Naive thymus-derived CD4-positive, alpha-beta T cell (primary cell): Measurements from ENCODE around the gene FGG. TPM values are rescaled to one million over a fixed set of nuclear protein-coding genes. Genes with fewer than 3 reads are reported as not detected.
A peak's percentile ranks its signal among the peaks of the same experiment; 100 is the strongest.

Source experiments
- ATAC-seq: fragments of 150-1000 bp; cut with Tn5 transposase; 2 replicates; pipeline ENCODE4 v1.10.0; 2021; ENCODE audit warnings: mild to moderate bottlenecking, moderate library complexity
- CTCF ChIA-PET: fragments of 350-600 bp; sonication (Branson Sonifier 250); formaldehyde crosslinking; loops from one replicate; lab custom pipeline; 2021; ENCODE audit warnings: antibody characterized with exemption; lab: Charles Lee
- POLR2A ChIA-PET: fragments of 350-600 bp; sonication (Branson Sonifier 250); formaldehyde crosslinking; loops from one replicate; lab custom pipeline; 2021; ENCODE audit warnings: antibody characterized with exemption, inconsistent platforms; lab: Charles Lee
- DNase-seq, 9 donors: peaks; one replicate each; pipeline versions ENCODE4 v3.0.0 to v3.0.0-alpha.2; 2020 to 2022; ENCODE audit warnings: mixed read lengths in 1 of 9
- H3K27ac ChIP-seq: one replicate; pipeline ENCODE4 v1.7.0; 2013; ENCODE audit warnings: mild to moderate bottlenecking, low read depth, low read length, moderate library complexity
- H3K27me3 ChIP-seq, 2 donors: one replicate each; pipeline ENCODE4 v1.7.0; 2013; ENCODE audit warnings: low read length in 2 of 2, mild to moderate bottlenecking in 2 of 2, moderate library complexity in 2 of 2; ENCODE audit not compliant: control insufficient read depth in 2 of 2, insufficient read depth in 2 of 2
- H3K36me3 ChIP-seq, 3 experiments: 1 replicate in 2 of 3; 2 replicates in 1 of 3; pipeline ENCODE4 v1.7.0; 2013; ENCODE audit warnings: low read length in 3 of 3, mild to moderate bottlenecking in 3 of 3, moderate library complexity in 1 of 3; ENCODE audit not compliant: insufficient read depth in 3 of 3, control insufficient read depth in 2 of 3
- H3K4me1 ChIP-seq, 2 donors: one replicate each; pipeline ENCODE4 v1.7.0; 2013; ENCODE audit warnings: low read length in 2 of 2, mild to moderate bottlenecking in 2 of 2, moderate library complexity in 1 of 2; ENCODE audit not compliant: control insufficient read depth in 2 of 2, insufficient read depth in 2 of 2
- H3K4me3 ChIP-seq: 2 replicates; pipeline ENCODE4 v1.7.0; 2013; ENCODE audit warnings: mild to moderate bottlenecking, low read length
- H3K9me3 ChIP-seq, 3 experiments: 1 replicate in 2 of 3; 2 replicates in 1 of 3; pipeline ENCODE4 v1.7.0; 2013; ENCODE audit warnings: low read length in 3 of 3; ENCODE audit not compliant: control insufficient read depth in 2 of 3
- H3K27ac Mint-ChIP-seq, 9 donors: one replicate each; pipeline ENCODE4 v1.8.0; 2020 to 2022; ENCODE audit warnings: mixed read lengths in 9 of 9, mild to moderate bottlenecking in 8 of 9, moderate library complexity in 5 of 9, inconsistent platforms in 2 of 9
- H3K27me3 Mint-ChIP-seq, 5 donors: one replicate each; pipeline ENCODE4 v1.8.0; 2021 to 2022; ENCODE audit warnings: mixed read lengths in 5 of 5, mild to moderate bottlenecking in 1 of 5
- H3K36me3 Mint-ChIP-seq, 5 donors: one replicate each; pipeline ENCODE4 v1.8.0; 2020 to 2022; ENCODE audit warnings: mixed read lengths in 5 of 5, mild to moderate bottlenecking in 3 of 5, inconsistent platforms in 1 of 5
- H3K4me1 Mint-ChIP-seq, 7 donors: one replicate each; pipeline ENCODE4 v1.8.0; 2020 to 2022; ENCODE audit warnings: mixed read lengths in 7 of 7, mild to moderate bottlenecking in 3 of 7, inconsistent platforms in 1 of 7
- H3K4me3 Mint-ChIP-seq, 10 donors: one replicate each; pipeline ENCODE4 v1.8.0; 2020 to 2022; ENCODE audit warnings: mild to moderate bottlenecking in 10 of 10, mixed read lengths in 10 of 10, moderate library complexity in 6 of 10, inconsistent platforms in 2 of 10
- H3K9me3 Mint-ChIP-seq, 11 donors: one replicate each; pipeline ENCODE4 v1.8.0; 2020 to 2022; ENCODE audit warnings: mixed read lengths in 11 of 11, mild to moderate bottlenecking in 4 of 11, inconsistent platforms in 1 of 11, moderate library complexity in 1 of 11
- intact Hi-C, 2 donors: fragments of 100-400 bp; cut with micrococcal nuclease; formaldehyde crosslinking; loops; one replicate each; pipeline ENCODE4 v1.15.1; 2023
- polyA plus RNA-seq, 2 donors: library from polyadenylated mRNA; unstranded; fragments of 300-500 nt; fragmentation: Illumina TruSeq; gene quantifications; one replicate each; pipeline ENCODE4 v1.2.3, GENCODE V29; 2021
- total RNA-seq, 6 experiments: library from RNA in 5 of 6; stranded (reverse) in 5 of 6; gene quantifications; 1 replicate in 5 of 6; 2 replicates in 1 of 6; pipeline ENCODE4 v1.2.3 and lab custom pipeline; 2021 to 2026

The FGG gene
- total and polyA plus RNA-seq, 7 experiments from 2014 or later, result not detected

DNA sequence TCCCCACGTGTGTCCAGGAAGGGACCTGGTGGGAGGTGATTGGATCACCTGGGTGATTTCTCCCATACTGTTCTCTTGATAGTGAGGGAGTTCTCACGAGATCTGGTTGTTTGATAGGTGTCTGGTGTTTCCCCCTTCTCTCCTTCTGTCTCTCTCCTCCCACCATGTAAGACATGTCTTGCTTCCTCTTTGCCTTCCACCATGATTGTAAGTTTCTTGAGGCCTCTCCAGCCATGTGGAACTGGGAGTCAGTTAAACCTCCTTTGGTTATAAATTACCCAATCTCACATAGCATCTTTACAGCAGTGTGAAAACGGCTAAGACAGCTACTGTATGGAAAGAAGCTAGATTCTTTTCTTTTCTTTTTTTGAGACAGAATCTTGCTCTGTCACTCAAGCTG lies 21.6 kb upstream of the FGG start:
- ATAC-seq, result no peak
- ChIA-PET POLR2A (no interaction called here), CTCF (interaction anchor here (1.7 kb wide), 1 partner anchor 8 kb away, joined by 3 read pairs; no protein-coding TSS in a partner anchor)
- H3K36me3 ChIP-seq, result no peaks in the 10 kb centered on the region
- H3K4me1 ChIP-seq, result no peaks in the 10 kb centered on the region
- Mint-ChIP-seq H3K27ac (no peak overlapping the region), H3K4me3 (no peak overlapping the region), H3K9me3 (peaks cover 0 to 4% (median 0%) of the 10 kb centered on the region in 11 donors), H3K27me3 (peaks cover 21 to 36% (median 31%) of the 10 kb centered on the region in 5 donors), H3K36me3 (peaks cover 0 to 3% (median 0%) of the 10 kb centered on the region in 5 donors), H3K4me1 (no peaks in the 10 kb centered on the region)
- H3K4me3 ChIP-seq, result no peak overlapping the region
- H3K27me3 ChIP-seq, result peaks cover 0 to 8% of the 10 kb centered on the region in 2 donors
- H3K9me3 ChIP-seq, result no peaks in the 10 kb centered on the region
- DNase-seq, result no peak
- intact Hi-C loops, result loop anchor here in 1 of 2 donors (10.0 kb wide), 1 partner anchor 141 kb away; no protein-coding TSS in a partner anchor
- H3K27ac ChIP-seq, result no peak overlapping the region

DNA sequence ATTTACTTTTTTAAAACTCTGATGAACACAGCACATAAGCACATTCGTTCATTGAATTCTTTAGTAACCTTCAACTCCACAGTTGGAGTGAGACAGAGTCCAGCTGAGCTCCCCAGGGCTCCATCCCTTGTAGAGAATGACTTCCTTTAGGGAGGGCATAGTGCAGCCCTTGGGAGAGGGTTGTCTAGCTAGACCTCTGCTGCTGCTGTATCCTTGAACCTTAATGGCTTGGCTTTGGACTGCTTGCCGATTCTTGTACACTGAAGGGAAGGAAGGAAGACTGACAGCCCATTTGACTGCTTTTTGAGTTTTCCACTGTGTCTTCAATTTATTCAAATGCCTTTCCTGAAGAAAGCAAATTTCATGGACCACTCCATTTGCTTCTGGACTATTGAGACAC lies 19.4 kb upstream of the FGG start:
- CTCF ChIA-PET, result no interaction called here
- Histone ChIP-seq H3K9me3 (no peaks in the 10 kb centered on the region), H3K27me3 (peaks cover 0 to 13% of the 10 kb centered on the region in 2 donors), H3K36me3 (no peaks in the 10 kb centered on the region), H3K4me1 (no peaks in the 10 kb centered on the region), H3K4me3 (no peak overlapping the region), H3K27ac (no peak overlapping the region)
- DNase-seq (no peak), ATAC-seq (no peak)
- Mint-ChIP-seq H3K36me3 (peaks cover 0 to 3% (median 0%) of the 10 kb centered on the region in 5 donors), H3K27me3 (peaks cover 12 to 27% (median 18%) of the 10 kb centered on the region in 5 donors), H3K9me3 (peaks cover 0 to 4% (median 0%) of the 10 kb centered on the region in 11 donors), H3K4me1 (no peaks in the 10 kb centered on the region), H3K27ac (no peak overlapping the region), H3K4me3 (no peak overlapping the region)
- POLR2A ChIA-PET, result no interaction called here
- intact Hi-C loops, result loop anchor here in 1 of 2 donors (10.0 kb wide), 1 partner anchor 143 kb away; no protein-coding TSS in a partner anchor

DNA sequence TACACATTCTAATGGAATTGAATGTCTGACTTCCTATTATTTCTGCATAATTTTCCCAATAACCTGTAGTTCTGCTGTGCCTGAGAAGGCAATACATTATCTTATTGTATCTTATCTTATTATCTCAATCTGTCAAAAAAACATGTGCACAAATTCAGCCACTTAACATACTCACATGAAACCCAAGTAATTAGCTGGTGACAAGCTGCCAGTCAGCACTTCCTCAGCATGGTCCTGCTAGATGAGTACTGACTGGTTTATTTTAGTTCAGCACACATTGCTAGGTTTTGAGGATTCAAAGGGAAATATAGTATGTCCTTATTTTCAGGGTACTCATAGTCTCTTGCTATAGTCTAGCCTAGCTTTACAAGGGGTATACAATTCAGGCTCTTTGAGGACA lies 17.9 kb upstream of the FGG start:
- H3K27me3 ChIP-seq, result peaks cover 0 to 13% of the 10 kb centered on the region in 2 donors
- no peak overlapping the region for H3K4me3 ChIP-seq
- peaks cover 18 to 30% (median 27%) of the 10 kb centered on the region in 5 donors for H3K27me3 Mint-ChIP-seq
- no peak for ATAC-seq
- ChIA-PET POLR2A (no interaction called here), CTCF (no interaction called here)
- no peak overlapping the region for H3K4me3 Mint-ChIP-seq
- H3K36me3 ChIP-seq, result no peaks in the 10 kb centered on the region
- DNase-seq, result no peak
- peaks cover 0 to 1% (median 0%) of the 10 kb centered on the region in 11 donors for H3K9me3 Mint-ChIP-seq
- intact Hi-C loops, result loop anchor here in 1 of 2 donors (10.0 kb wide), 1 partner anchor 144 kb away; no protein-coding TSS in a partner anchor
- no peak overlapping the region for H3K27ac Mint-ChIP-seq
- H3K36me3 Mint-ChIP-seq, result no peaks in the 10 kb centered on the region
- H3K9me3 ChIP-seq, result no peaks in the 10 kb centered on the region
- no peaks in the 10 kb centered on the region for H3K4me1 ChIP-seq
- no peak overlapping the region for H3K27ac ChIP-seq
- peaks cover 0 to 6% (median 5%) of the 10 kb centered on the region in 7 donors for H3K4me1 Mint-ChIP-seq

DNA sequence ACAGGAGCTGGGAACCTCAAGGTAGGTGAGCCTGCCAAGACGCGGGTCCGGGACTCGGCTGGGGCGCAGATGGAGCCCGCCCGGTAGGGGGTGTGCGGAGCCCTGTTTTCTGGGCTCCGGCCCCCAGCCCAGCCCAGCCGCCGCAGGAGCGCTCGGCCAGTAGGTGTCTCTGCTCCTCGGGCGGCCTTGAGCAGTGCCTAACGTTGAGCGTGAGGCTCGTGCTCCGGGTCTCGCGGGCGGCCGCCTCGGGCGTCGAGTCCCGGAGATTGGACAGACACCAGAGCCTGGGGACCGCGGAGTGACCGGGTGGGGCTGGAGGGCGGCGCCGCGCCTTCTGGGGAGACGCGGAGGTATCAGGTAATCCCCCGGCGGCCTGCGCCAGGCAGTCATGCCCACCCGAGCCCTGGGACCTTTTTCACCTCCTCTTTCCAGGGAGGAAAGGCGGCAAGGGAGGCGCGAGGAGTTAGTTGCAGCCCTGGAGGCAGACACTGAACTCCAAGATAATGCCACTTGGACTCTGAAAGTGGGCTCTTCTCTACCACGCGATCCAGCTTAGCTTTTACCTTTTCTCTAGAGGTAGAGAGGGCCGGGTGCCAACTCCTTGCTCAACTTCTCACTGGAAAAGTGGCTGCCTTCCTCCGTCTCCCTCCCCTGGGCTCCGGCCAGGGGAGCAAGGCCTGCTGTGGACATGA lies 14.5 kb upstream of the FGG start:
- intact Hi-C loops, result loop anchor here in 1 of 2 donors (1.0 to 2.0 kb wide), 2 partner anchors 9 to 750 kb away; partner anchors contain the start of gene MAP9
- no peak overlapping the region for H3K27ac Mint-ChIP-seq
- H3K4me1 Mint-ChIP-seq, result peaks cover 0 to 6% (median 5%) of the 10 kb centered on the region in 7 donors

DNA sequence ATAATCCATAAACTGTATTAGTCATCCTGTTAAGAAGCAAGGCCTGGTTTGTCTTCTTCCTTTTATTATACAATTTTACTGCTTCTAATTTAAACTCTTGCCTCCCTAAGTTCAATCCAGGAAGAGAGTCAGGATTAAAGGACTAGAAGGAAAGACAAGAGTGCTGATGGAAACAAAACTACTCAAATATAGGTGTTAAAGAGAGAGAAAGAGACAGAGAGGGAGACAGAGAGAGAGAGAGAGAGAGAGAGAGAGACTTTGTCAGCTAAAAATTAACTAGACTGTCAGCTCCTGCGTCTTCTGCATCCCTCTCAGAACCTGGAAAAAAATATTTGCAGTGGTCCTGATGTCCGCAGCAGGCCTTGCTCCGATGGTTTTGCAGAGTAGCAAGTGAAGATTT lies 13.5 kb upstream of the FGG start:
- H3K4me3 Mint-ChIP-seq, result peak overlapping the region in 8 of 10 donors; percentile 27 to 71 (median 57)
- H3K9me3 ChIP-seq, result no peaks in the 10 kb centered on the region
- POLR2A ChIA-PET, result no interaction called here
- peaks cover 0 to 7% (median 5%) of the 10 kb centered on the region in 7 donors for H3K4me1 Mint-ChIP-seq
- no peaks in the 10 kb centered on the region for H3K36me3 Mint-ChIP-seq
- no peak overlapping the region for H3K27ac ChIP-seq
- intact Hi-C loops, result loop anchor here in 1 of 2 donors (1.0 to 2.0 kb wide), 2 partner anchors 8 to 751 kb away; partner anchors contain the start of gene MAP9
- H3K27ac Mint-ChIP-seq, result no peak overlapping the region
- DNase-seq, result no peak
- CTCF ChIA-PET, result interaction anchor here (0.8 to 1.2 kb wide), 2 partner anchors 9 to 73 kb away, joined by 3 to 5 read pairs; no protein-coding TSS in a partner anchor
- ATAC-seq, result no peak
- H3K4me1 ChIP-seq, result no peaks in the 10 kb centered on the region
- H3K27me3 Mint-ChIP-seq, result peaks cover 9 to 27% (median 11%) of the 10 kb centered on the region in 5 donors
- H3K36me3 ChIP-seq, result no peaks in the 10 kb centered on the region
- no peak overlapping the region for H3K4me3 ChIP-seq
- H3K9me3 Mint-ChIP-seq, result no peaks in the 10 kb centered on the region
- H3K27me3 ChIP-seq, result peaks cover 0 to 4% of the 10 kb centered on the region in 2 donors

More for the DNA sequence above, 14.5 kb upstream of the FGG start:
- H3K27ac ChIP-seq, result no peak overlapping the region
- Mint-ChIP-seq H3K4me3 (peak overlapping the region in 4 of 10 donors; percentile 41 to 58 (median 50)), H3K9me3 (no peaks in the 10 kb centered on the region), H3K36me3 (no peaks in the 10 kb centered on the region), H3K27me3 (peaks cover 11 to 28% (median 14%) of the 10 kb centered on the region in 5 donors)
- ChIA-PET CTCF (no interaction called here), POLR2A (no interaction called here)
- DNase-seq (peak in 8 of 9 donors; percentile 10 to 47 (median 24)), ATAC-seq (peak; percentile 87)
- H3K36me3 ChIP-seq, result no peaks in the 10 kb centered on the region
- no peaks in the 10 kb centered on the region for H3K4me1 ChIP-seq
- H3K9me3 ChIP-seq, result no peaks in the 10 kb centered on the region
- peak overlapping the region; percentile 37 for H3K4me3 ChIP-seq
- peaks cover 0 to 4% of the 10 kb centered on the region in 2 donors for H3K27me3 ChIP-seq

DNA sequence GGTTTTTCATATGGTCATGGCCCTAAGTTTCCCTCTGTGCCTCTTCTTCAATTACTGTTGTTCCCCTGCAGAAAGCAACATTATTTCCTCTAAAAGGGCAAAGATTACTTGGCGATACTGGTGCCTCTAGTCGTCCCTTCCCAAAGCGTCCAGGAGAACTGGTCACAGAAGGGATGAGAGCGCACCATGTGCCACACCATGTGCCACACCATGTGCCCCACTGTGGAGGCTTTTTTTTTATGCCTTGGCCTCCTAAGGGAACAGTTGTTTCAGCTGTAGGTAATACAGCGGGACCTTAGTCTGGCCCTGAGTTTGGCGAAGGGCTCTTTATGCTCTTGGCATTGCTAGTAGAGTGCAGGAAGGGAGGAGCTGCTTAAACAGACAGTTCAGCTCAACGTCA lies 11.5 kb upstream of the FGG start:
- Mint-ChIP-seq H3K4me1 (peaks cover 0 to 7% (median 5%) of the 10 kb centered on the region in 7 donors), H3K9me3 (no peaks in the 10 kb centered on the region), H3K4me3 (no peak overlapping the region), H3K36me3 (no peaks in the 10 kb centered on the region), H3K27me3 (peaks cover 7 to 33% (median 10%) of the 10 kb centered on the region in 5 donors), H3K27ac (no peak overlapping the region)
- Histone ChIP-seq H3K27me3 (peaks cover 0 to 4% of the 10 kb centered on the region in 2 donors), H3K36me3 (no peaks in the 10 kb centered on the region), H3K4me1 (no peaks in the 10 kb centered on the region), H3K27ac (no peak overlapping the region), H3K9me3 (no peaks in the 10 kb centered on the region), H3K4me3 (no peak overlapping the region)
- no peak for ATAC-seq
- intact Hi-C loops, result loop anchor here in 1 of 2 donors (5.0 kb wide), 2 partner anchors 292 to 837 kb away; partner anchors contain the start of gene SFRP2
- POLR2A ChIA-PET, result no interaction called here
- CTCF ChIA-PET, result interaction anchor here (0.7 to 2.8 kb wide), 3 partner anchors 9 to 71 kb away, joined by 3 to 24 read pairs (median 3); no protein-coding TSS in a partner anchor
- no peak for DNase-seq
